ENCODE measurements around the gene SUPT6H. TPM values are rescaled to one million over a fixed set of nuclear protein-coding genes. Genes with fewer than 3 reads are reported as not detected.

Gene SUPT6H
- total RNA-seq, 1 donor from 2014 or later: 91.2 TPM

GRCh38 chr17:28700278-28700677, 38.3 kb downstream of the SUPT6H start:
- H3K4me3 Mint-ChIP-seq (ENCODE audit: unreplicated experiment): no peak overlapping the region
- no peak overlapping the region for H3K27ac Mint-ChIP-seq (ENCODE audit: unreplicated experiment)
- peaks cover 29% of the 10 kb centered on the region for H3K36me3 Mint-ChIP-seq (ENCODE audit: unreplicated experiment)
- DNase-seq (ENCODE audit: extremely low spot score, unreplicated experiment): no peak
- TF ChIP-seq CTCF (IDR thresholded peaks at IDR 0.05): no peak
- H3K9me3 Mint-ChIP-seq (ENCODE audit: unreplicated experiment): no peaks in the 10 kb centered on the region
- H3K4me1 Mint-ChIP-seq (ENCODE audit: unreplicated experiment): no peaks in the 10 kb centered on the region
- no peaks in the 10 kb centered on the region for H3K27me3 Mint-ChIP-seq (ENCODE audit: unreplicated experiment)

DNA sequence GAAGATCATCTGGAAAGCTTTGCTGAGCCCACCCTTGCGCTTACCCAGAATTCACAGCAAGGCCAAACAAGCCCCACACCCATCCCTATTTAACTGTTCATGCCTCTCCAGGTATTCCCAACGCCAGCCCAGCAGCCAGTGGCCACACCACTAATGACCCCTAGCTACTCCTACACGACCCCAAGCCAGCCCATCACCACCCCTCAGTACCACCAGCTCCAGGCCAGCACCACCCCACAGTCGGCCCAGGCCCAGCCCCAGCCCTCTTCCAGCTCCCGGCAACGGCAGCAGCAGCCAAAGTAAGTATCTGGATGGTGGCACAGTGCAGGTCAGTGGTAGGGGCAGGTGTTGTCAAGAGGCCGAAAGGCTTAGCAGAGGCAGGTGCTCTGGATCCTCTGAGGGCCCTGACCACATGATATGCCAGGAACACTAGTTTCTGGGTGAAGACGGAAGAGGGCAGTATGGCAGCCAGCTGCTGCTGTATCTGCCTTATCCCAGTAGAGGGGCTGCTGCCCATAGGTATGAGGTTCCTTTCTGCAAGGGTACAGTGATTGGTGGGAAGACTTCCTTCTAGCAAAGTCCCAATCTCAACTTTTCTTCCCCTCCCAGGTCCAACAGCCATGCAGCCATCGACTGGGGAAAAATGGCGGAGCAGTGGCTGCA, 39.0 kb downstream of the SUPT6H start:
- no peaks in the 10 kb centered on the region for H3K9me3 Mint-ChIP-seq (ENCODE audit: unreplicated experiment)
- H3K36me3 Mint-ChIP-seq (ENCODE audit: unreplicated experiment): peaks cover 29% of the 10 kb centered on the region
- no peak overlapping the region for H3K4me3 Mint-ChIP-seq (ENCODE audit: unreplicated experiment)
- no peak for TF ChIP-seq CTCF (IDR thresholded peaks at IDR 0.05)
- no peaks in the 10 kb centered on the region for H3K4me1 Mint-ChIP-seq (ENCODE audit: unreplicated experiment)
- DNase-seq (ENCODE audit: extremely low spot score, unreplicated experiment): no peak
- no peaks in the 10 kb centered on the region for H3K27me3 Mint-ChIP-seq (ENCODE audit: unreplicated experiment)
- no peak overlapping the region for H3K27ac Mint-ChIP-seq (ENCODE audit: unreplicated experiment)

DNA sequence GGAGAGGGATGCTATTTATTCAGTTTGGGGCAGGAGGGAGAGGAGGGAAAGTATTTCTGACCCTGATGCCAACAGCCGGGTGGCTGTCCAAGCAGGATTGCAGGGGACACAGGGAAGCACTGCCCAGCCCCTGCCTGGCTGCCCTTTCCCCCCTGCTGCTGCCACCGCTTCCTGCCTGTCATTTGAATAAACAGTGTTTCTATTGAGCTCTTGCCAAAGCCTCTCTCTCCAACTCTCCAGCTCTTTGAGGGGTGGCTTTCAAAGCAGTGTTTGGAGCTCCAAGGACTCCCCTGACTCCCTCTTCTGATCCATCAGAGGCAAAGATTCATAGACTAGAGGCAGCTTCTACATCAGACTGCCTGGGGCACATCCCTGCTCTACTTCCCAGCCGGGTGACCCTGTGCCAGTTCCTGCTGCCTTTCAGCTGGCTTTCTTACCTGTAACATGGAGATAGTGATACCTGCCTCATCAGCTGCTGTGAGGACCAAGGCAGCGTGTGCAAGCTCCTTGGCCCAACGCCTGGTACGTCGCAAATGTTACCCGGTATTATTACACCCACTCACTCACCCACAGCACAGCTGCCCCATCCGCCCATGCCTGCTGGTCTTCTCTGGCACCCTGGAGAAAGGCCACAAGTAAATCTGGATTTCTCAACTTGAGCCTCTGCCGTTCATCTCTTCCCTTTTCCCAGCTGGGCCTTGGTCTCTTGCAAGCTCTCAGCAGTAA, 40.2 kb downstream of the SUPT6H start:
- no peaks in the 10 kb centered on the region for H3K4me1 Mint-ChIP-seq (ENCODE audit: unreplicated experiment)

DNA sequence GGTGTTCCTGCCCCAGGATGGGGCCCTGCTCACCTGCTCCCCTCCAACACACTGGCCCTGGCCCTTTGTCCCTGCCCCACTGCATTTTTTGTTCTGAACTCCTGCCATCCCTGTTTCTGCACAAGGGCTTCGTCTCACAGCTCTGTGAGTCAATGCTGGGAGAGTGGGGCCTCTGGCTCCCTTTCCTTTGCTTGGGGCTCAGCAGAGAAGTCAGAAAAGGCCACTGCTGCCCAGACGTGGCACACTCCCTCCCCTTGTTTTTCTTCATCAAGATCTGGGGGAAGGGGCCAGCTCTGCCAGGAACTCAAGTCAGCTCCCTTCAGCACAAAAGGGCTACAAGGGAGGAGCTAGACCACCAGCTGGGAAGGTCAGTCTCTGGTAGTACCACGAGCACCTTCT, 40.7 kb downstream of the SUPT6H start:
- peaks cover 25% of the 10 kb centered on the region for H3K36me3 Mint-ChIP-seq (ENCODE audit: unreplicated experiment)
- H3K9me3 Mint-ChIP-seq (ENCODE audit: unreplicated experiment): no peaks in the 10 kb centered on the region
- no peak overlapping the region for H3K4me3 Mint-ChIP-seq (ENCODE audit: unreplicated experiment)
- no peak for DNase-seq (ENCODE audit: extremely low spot score, unreplicated experiment)
- H3K27ac Mint-ChIP-seq (ENCODE audit: unreplicated experiment): no peak overlapping the region
- no peaks in the 10 kb centered on the region for H3K4me1 Mint-ChIP-seq (ENCODE audit: unreplicated experiment)
- no peaks in the 10 kb centered on the region for H3K27me3 Mint-ChIP-seq (ENCODE audit: unreplicated experiment)
- TF ChIP-seq CTCF (IDR thresholded peaks at IDR 0.05): no peak

More for the DNA sequence above, 40.2 kb downstream of the SUPT6H start:
- TF ChIP-seq CTCF (IDR thresholded peaks at IDR 0.05): no peak
- no peak for DNase-seq (ENCODE audit: extremely low spot score, unreplicated experiment)
- Mint-ChIP-seq H3K9me3 (ENCODE audit: unreplicated experiment) (no peaks in the 10 kb centered on the region), H3K27ac (ENCODE audit: unreplicated experiment) (no peak overlapping the region), H3K36me3 (ENCODE audit: unreplicated experiment) (peaks cover 25% of the 10 kb centered on the region), H3K4me3 (ENCODE audit: unreplicated experiment) (no peak overlapping the region), H3K27me3 (ENCODE audit: unreplicated experiment) (no peaks in the 10 kb centered on the region)

GRCh38 chr17:28703552-28704218, 41.7 kb downstream of the SUPT6H start:
- H3K27me3 Mint-ChIP-seq (ENCODE audit: unreplicated experiment): no peaks in the 10 kb centered on the region
- H3K4me3 Mint-ChIP-seq (ENCODE audit: unreplicated experiment): no peak overlapping the region
- no peaks in the 10 kb centered on the region for H3K9me3 Mint-ChIP-seq (ENCODE audit: unreplicated experiment)

More at GRCh38 chr17:28703552-28704218, 41.7 kb downstream of the SUPT6H start:
- TF ChIP-seq CTCF (IDR thresholded peaks at IDR 0.05): no peak
- DNase-seq (ENCODE audit: extremely low spot score, unreplicated experiment): no peak
- Mint-ChIP-seq H3K4me1 (ENCODE audit: unreplicated experiment) (no peaks in the 10 kb centered on the region), H3K36me3 (ENCODE audit: unreplicated experiment) (peaks cover 25% of the 10 kb centered on the region), H3K27ac (ENCODE audit: unreplicated experiment) (no peak overlapping the region)
